ENCODE data around the gene IL10.

The IL10 gene

GRCh38 chr1:206734499-206735142 lies 37.7 kb downstream of the IL10 start:
- peak; percentile 60 to 76 for DNase-seq (ENCODE audit: low read depth in 2 of 2)

GRCh38 chr1:206732992-206733391 lies 39.3 kb downstream of the IL10 start:
- DNase-seq (ENCODE audit: low read depth in 2 of 2) = no peak

GRCh38 chr1:206732508-206732907 lies 39.8 kb downstream of the IL10 start:
- no peak for DNase-seq (ENCODE audit: low read depth in 2 of 2)

GRCh38 chr1:206729507-206729906 lies 42.8 kb downstream of the IL10 start:
- DNase-seq (ENCODE audit: low read depth in 2 of 2) = no peak

- DNase-seq (ENCODE audit: low read depth in 2 of 2) = no peak
Measured at GRCh38 chr1:206729050-206729449, 43.2 kb downstream of the IL10 start.

GRCh38 chr1:206728697-206728987 lies 43.7 kb downstream of the IL10 start:
- no peak for DNase-seq (ENCODE audit: low read depth in 2 of 2)

GRCh38 chr1:206727981-206728696 lies 44.2 kb downstream of the IL10 start:
- DNase-seq (ENCODE audit: low read depth in 2 of 2) = no peak

GRCh38 chr1:206725109-206725963 lies 47.0 kb downstream of the IL10 start:
- peak in 1 of 2 donors; percentile 49 for DNase-seq (ENCODE audit: low read depth in 2 of 2)

- no peak for DNase-seq (ENCODE audit: low read depth in 2 of 2)
Measured at GRCh38 chr1:206723805-206724472, 48.4 kb downstream of the IL10 start.

- DNase-seq (ENCODE audit: low read depth in 2 of 2) = no peak
Measured at GRCh38 chr1:206723462-206723804, 48.9 kb downstream of the IL10 start.

GRCh38 chr1:206722751-206723461 lies 49.4 kb downstream of the IL10 start:
- no peak for DNase-seq (ENCODE audit: low read depth in 2 of 2)

- DNase-seq (ENCODE audit: low read depth in 2 of 2) = no peak
Measured at GRCh38 chr1:206721454-206721853, 50.8 kb downstream of the IL10 start.

GRCh38 chr1:206719169-206719839 lies 53.0 kb downstream of the IL10 start:
- DNase-seq (ENCODE audit: low read depth in 2 of 2) = no peak

- DNase-seq (ENCODE audit: low read depth in 2 of 2) = no peak
Measured at GRCh38 chr1:206717674-206717989, 54.7 kb downstream of the IL10 start.
